ENCODE results near the gene CHST3. TPM values are rescaled to one million over a fixed set of nuclear protein-coding genes. Genes with fewer than 3 reads are reported as not detected.
"Not testable (repeated sequence)": the region's sequence is repeated elsewhere in the genome, so short reads cannot be mapped to it uniquely, and the experiment has no call there.

Gene CHST3, protein sequence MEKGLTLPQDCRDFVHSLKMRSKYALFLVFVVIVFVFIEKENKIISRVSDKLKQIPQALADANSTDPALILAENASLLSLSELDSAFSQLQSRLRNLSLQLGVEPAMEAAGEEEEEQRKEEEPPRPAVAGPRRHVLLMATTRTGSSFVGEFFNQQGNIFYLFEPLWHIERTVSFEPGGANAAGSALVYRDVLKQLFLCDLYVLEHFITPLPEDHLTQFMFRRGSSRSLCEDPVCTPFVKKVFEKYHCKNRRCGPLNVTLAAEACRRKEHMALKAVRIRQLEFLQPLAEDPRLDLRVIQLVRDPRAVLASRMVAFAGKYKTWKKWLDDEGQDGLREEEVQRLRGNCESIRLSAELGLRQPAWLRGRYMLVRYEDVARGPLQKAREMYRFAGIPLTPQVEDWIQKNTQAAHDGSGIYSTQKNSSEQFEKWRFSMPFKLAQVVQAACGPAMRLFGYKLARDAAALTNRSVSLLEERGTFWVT
- total RNA-seq = 10 to 100 TPM; 41.2 to 56.4 (median 47.4) TPM

DNA sequence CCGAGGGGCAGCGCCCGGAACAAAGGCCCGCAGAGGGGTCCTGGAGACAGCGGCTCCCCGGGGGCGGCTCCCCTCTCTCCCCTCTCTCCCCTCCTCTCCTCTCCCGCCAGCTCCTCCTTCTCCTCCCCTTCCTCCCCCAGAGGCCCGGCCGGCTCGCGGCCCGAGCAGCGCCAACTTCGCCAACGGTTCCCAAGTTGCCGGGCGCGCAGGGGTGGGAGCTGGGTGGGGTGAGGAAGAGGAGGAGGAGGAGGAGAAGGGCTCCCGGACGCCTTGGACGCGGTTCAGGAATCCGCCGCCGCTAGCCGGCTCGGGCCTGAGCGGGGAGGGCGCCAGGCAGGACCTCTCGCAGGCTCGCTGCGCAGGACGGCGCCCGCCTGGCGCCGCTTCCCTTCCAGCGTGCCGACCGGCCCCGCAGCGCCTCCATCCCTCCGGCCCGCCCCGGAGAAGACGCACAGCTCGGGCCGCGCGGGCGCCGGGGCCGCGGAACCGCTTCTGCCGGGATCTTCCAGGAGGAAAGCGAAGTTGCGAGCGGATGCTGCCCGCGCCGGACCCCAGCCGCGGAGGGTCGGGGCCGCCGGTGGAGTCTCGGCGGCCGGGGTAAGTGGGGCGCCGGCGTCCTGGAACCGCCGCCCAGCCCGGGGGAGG, at the start of gene CHST3:
Gene CHST3, plus strand, starts transcription at position 298 of the 645 bp plus-strand sequence. CDS start 41,448 bp downstream, outside the sequence.
- WGBS, 2 donors = 0% methylated on average over 54 to 65 of the region's 77 CpGs
- Histone ChIP-seq H3K4me3 (peak within 1 kb of the TSS; percentile 36 to 95 (median 68)), H3K27me3 (no peaks in the 10 kb centered on the region), H3K27ac (peak within 1 kb of the TSS; percentile 97 to 99 (median 98)), H3K36me3 (no peaks in the 10 kb centered on the region), H3K9me3 (no peaks in the 10 kb centered on the region), H3K4me1 (peaks cover 0 to 49% (median 35%) of the 10 kb centered on the region in 4 donors)
- peak in 1 of 2 donors; percentile 88 for TF ChIP-seq EP300 (IDR thresholded peaks at IDR 0.05)
- TF ChIP-seq, protein P1, sequence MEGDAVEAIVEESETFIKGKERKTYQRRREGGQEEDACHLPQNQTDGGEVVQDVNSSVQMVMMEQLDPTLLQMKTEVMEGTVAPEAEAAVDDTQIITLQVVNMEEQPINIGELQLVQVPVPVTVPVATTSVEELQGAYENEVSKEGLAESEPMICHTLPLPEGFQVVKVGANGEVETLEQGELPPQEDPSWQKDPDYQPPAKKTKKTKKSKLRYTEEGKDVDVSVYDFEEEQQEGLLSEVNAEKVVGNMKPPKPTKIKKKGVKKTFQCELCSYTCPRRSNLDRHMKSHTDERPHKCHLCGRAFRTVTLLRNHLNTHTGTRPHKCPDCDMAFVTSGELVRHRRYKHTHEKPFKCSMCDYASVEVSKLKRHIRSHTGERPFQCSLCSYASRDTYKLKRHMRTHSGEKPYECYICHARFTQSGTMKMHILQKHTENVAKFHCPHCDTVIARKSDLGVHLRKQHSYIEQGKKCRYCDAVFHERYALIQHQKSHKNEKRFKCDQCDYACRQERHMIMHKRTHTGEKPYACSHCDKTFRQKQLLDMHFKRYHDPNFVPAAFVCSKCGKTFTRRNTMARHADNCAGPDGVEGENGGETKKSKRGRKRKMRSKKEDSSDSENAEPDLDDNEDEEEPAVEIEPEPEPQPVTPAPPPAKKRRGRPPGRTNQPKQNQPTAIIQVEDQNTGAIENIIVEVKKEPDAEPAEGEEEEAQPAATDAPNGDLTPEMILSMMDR (IDR thresholded peaks at IDR 0.05) = peak in 1 of 5 experiments; percentile 23
- peak in 1 of 2 donors; percentile 56 for TF ChIP-seq POLR2A (IDR thresholded peaks at IDR 0.05)
- peak in 1 of 2 donors; percentile 46 for DNase-seq (ENCODE audit: low spot score in 2 of 2)

DNA sequence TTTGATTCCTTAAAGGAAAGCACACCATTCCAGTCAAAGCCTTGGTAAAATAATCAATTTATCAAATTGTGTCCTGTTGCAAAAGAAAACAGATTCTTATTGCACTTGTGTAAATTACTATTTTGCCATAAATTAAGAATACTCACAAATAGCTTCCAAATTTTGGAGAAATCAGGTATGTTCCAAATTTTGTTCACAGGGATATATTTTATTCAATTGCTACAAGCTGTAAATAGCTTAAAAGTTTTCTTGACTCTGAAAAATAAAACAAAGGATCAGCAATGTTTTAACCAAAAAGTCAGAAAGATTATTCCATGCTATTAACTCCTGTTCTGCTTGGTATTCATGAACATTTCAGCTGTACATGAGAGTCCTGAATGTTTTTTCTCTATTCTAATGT, 47.4 kb upstream of the CHST3 start:
- Histone ChIP-seq H3K9me3 (peaks cover 0 to 18% (median 0%) of the 10 kb centered on the region in 4 donors), H3K4me1 (peaks cover 0 to 18% (median 11%) of the 10 kb centered on the region in 4 donors)

DNA sequence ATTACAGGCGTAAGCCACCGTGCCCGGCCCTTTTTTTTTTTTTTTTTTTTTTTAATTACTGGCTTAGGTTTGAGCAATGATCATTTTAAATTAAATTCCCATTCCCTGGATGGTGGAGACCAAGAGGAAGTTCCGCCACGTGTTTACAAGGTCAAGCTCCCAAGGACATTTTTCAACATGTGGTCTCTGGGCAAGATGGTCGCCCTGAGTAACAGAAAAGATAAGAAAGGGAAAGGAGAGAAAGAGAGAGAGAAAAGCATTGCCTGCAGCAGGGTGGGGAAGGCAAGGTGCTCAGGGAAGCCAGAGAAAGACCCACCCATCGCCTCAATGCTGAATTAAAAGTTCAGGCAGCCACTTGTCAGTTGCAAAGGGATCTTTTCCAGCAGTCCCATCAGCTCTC, 45.2 kb upstream of the CHST3 start:
- peaks cover 0 to 8% (median 0%) of the 10 kb centered on the region in 4 donors for H3K9me3 ChIP-seq
- no peak overlapping the region for H3K4me3 ChIP-seq
- no peak overlapping the region for H3K27ac ChIP-seq
- H3K27me3 ChIP-seq = no peaks in the 10 kb centered on the region
- H3K4me1 ChIP-seq = peaks cover 0 to 19% (median 13%) of the 10 kb centered on the region in 4 donors
- WGBS, 2 donors = 87% methylated on average over 7 of the region's 7 CpGs
- H3K36me3 ChIP-seq = no peaks in the 10 kb centered on the region
- TF ChIP-seq, protein P1 (IDR thresholded peaks at IDR 0.05) = no peak
- TF ChIP-seq POLR2A (IDR thresholded peaks at IDR 0.05) (no peak), EP300 (IDR thresholded peaks at IDR 0.05) (no peak)
- DNase-seq (ENCODE audit: low spot score in 2 of 2) = no peak

More for the DNA sequence above, 47.4 kb upstream of the CHST3 start:
- H3K27me3 ChIP-seq = no peaks in the 10 kb centered on the region
- H3K36me3 ChIP-seq = no peaks in the 10 kb centered on the region
- no peak for DNase-seq (ENCODE audit: low spot score in 2 of 2)
- no peak overlapping the region for H3K27ac ChIP-seq
- no peak for TF ChIP-seq POLR2A (IDR thresholded peaks at IDR 0.05)
- TF ChIP-seq, protein P1 (IDR thresholded peaks at IDR 0.05) = no peak
- no peak for TF ChIP-seq EP300 (IDR thresholded peaks at IDR 0.05)
- H3K4me3 ChIP-seq = no peak overlapping the region

DNA sequence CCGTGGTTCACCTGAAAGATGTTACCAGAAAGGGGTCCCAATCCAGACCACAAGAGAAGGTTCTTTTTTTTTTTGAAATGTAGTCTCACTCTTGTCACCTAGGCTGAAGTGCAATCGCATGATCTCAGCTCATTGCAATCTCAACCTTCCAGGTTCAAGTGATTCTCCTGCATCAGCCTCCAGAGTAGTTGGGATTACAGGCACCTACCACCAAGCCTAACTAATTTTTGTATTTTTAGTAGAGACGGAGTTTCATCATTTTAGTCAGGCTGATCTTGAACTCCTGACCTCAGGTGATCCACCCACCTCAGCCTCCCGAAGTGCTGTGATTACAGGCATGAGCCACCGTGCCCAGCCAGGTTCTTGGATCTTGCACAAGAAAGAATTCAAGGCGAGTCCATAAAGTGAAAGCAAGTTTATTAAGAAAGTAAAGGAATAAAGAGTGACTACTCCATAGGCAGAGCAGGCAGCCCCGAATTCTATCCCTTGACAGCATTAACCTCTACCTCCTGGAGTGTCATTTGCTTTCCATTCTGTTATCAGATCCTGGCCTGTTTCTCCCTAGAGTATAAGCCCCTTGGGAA, 44.1 kb upstream of the CHST3 start:
- not testable (repeated sequence) for H3K27me3 ChIP-seq; H3K27ac ChIP-seq; H3K9me3 ChIP-seq; H3K36me3 ChIP-seq; H3K4me3 ChIP-seq; DNase-seq (ENCODE audit: low spot score in 2 of 2)
- 77 to 78% methylated on average over 7 of the region's 7 CpGs for WGBS, 2 donors
- peaks cover 0 to 19% (median 13%) of the 10 kb centered on the region in 4 donors for H3K4me1 ChIP-seq

DNA sequence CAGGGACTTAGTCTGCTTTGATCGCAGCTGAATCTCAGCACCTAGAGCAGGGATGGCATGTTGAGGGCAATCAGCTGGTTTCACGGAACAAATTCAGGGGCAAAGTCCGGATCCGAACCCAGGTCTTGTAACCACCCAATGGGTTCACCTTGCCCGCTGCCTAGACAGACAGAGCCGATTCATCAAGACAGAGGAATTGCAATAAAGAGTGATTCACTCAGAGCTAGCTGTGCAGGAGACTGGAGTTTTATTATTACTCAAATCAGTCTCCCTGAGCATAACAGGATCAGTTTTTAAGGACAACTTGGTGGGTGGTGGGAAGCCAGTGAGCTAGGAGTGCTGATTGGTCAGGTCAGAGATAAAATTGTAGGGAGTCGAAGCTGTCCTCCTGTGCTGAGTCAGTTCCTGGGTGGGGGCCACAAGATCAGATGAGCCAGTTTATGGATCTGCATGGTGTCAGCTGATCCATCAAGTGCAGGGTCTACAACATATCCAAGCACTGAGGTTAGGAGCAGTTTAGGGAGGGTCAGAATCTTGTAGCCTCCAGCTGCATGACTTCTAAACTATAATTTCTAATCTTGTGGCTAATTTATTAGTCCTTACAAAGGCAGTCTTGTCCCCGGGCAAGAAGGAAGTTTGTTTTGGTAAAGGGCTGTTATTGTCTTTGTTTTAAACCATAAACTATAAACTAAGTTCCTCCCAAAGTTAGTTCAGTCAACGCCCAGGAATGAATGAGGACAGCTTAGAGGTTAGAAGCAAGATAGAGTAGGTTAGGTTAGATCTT, 43.5 kb upstream of the CHST3 start:
- peaks cover 0 to 8% (median 0%) of the 10 kb centered on the region in 4 donors for H3K9me3 ChIP-seq
- H3K27me3 ChIP-seq = no peaks in the 10 kb centered on the region
- no peaks in the 10 kb centered on the region for H3K36me3 ChIP-seq
- H3K4me3 ChIP-seq = no peak overlapping the region
- peaks cover 0 to 19% (median 13%) of the 10 kb centered on the region in 4 donors for H3K4me1 ChIP-seq
- no peak for TF ChIP-seq EP300 (IDR thresholded peaks at IDR 0.05)
- no peak for TF ChIP-seq POLR2A (IDR thresholded peaks at IDR 0.05)
- TF ChIP-seq, protein P1 (IDR thresholded peaks at IDR 0.05) = no peak
- no peak for DNase-seq (ENCODE audit: low spot score in 2 of 2)
- 52 to 66% methylated on average over 9 of the region's 9 CpGs for WGBS, 2 donors
- no peak overlapping the region for H3K27ac ChIP-seq

Measured in tibial nerve (tissue), 4 donors.